HuH-7.5 (cell line): ENCODE measurements around the gene MGMT.

Source experiments
- DNase-seq: peaks from one replicate; pipeline ENCODE4 v3.0.0; 2011; ENCODE audit warnings: low spot score

MGMT gene

DNA sequence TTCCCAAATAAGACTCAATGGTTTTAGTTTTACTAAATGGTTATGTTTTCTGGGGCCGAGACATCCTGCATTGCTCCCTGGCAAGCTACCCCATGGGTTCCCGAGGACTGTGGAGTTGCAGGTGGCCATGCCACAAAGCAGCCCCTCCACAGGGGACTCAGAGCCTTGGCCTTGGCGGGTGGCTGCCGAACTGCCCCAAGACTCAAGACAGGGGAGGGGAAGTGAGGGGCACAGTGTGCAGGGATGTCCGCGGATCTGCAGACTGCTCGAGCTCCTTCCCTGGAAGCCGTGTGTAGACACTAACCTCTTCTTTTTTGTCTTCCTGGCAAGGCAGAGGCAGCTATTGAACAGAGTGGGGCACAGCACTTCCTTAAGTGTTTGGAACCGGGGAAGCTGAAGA, 342.4 kb downstream of the MGMT start:
- no peak for DNase-seq

DNA sequence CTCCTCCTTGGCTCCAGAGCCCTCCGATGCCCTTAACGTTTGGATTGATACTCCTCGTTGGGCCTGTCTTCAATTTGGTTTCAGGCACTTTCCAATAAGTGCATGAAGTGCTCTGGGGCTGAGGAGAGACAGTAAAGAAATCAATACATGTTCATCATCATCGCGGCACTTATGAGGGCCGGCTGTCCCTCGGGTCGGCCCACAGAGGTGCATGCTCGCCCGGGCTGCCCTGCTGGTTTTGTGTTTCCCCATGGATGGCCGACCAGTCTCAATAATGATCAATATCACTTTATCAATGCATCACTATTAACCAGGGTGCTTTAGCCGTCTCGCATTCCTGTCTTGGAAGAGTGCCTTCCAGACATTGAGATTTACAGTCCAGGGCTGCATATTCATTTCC, 342.8 kb downstream of the MGMT start:
- DNase-seq, result no peak

DNA sequence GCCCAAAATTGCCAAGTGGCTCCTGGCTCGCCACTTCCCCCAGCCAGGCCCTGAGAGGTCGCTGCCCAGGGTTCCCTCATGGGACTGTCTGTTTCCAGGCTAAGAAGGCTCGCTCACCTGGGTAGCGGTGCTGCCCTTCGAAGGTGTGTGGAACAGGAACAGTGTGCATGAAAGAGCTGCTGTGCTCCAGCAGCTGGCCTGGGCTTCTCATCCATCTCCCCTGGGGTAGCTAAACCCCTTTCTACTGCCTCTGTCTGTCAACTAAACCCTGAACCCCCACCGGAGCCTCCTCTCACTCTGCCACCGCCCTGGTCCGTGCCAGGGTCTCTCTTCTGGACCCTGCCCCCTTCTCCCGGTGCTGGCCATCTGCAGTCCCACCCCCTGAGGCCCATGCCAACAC, 344.2 kb downstream of the MGMT start:
- DNase-seq, result no peak

GRCh38 chr10:129812398-129812797, 345.4 kb downstream of the MGMT start:
- no peak for DNase-seq

DNA sequence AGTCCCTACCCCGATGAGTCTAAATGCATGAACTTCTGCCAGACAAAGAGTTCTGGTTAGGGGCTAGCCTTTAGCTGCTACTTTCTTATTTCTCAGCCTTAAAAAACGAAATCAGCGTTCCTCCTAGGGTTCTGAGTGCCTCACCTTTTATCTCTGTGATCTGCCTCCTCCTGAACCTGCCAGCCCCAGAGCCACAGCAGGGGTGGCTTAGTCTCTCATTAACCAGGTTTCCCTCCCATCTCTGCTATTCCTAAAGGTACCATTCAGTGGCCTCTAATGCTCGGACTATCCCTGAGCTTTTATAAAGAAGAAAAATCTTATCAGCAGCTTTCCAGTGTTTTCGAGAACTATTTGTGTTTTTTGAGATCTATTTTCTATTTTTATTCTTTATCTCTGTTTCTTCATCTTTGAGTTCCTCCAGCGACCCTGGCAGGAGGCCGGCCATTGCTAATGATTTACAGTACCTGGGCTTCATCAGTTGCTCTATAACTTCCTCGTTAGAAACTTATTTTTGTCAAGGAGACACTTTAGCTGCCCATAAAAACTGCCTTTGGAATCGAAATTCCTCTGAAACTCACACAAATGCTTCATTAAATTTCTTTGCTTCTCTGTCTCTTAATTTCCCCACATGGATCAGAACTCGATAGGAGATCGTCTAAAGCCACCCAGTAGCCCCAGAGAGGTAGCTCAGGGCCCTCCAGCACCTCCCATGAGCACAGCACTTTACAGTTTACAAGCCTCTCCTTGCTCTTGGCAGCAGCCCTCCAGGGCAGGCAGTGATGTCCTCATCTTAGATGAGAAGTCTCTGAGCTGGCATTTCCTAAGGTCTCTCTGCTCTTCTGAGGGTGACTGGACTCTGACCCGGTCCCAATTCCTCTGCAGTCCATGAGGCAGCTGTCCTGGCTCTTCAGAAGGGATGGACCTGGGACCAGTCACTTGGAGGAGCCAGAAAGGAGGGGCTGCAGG, 347.9 kb downstream of the MGMT start:
- DNase-seq, result no peak

DNA sequence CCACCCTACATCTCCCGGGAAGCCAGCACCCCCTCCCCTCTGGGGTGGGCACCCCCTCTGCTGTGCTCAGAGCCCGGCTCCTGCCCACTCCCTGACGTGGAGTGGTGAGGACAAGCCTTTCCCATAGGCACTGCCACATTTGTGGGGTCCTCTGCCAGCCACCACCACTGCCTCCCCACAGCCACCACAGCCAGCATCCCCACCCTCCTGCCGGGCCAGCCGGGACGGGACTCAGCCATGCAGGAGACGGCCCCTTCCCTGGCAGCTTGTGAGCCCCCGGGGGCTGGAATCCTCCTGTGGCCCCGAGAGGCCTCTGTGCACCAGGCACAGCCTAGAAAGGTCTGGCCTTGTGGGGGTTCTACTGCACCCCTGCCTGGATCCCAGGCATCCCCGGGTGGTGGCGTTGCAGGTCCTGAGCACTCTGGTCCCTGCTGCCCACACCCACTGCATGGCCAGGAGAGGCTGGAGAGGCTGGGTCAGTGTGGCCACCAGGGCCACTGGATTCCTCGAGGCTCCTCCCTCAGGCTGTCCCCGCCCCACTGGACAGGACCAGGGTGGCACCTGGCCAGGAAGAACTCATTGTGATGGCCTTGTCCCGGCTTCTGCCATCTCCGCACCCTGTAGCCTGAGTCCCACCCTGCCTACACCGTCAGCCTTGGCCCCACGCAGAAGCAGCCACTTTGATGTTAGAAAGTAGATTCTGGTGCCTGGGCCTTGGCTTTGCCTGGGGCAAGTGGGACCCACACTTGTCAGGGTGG, 349.0 kb downstream of the MGMT start:
- no peak for DNase-seq

DNA sequence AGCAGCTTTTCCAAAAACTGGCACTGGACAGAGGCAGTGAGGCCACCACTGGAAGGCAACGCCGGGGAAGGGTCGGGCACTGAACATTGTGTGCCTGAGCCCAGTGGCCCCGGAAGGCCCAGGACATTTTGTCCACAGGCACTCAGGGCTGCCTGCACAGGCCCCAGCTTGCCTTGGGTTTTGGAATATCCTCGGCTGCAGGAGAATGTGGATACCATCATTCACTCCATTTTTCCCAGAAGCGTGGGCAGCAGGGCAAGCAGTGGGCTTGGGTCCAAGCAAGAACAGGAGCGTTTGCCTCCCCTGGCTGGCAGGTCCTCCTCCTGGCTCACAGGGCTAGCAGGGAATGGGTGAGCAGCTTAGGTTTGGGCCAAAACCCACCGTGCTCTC, 349.6 kb downstream of the MGMT start:
- DNase-seq, result no peak
